Colonic mucosa (tissue), 4 donors: Measurements from ENCODE around the gene ALDH4A1. TPM values are rescaled to one million over a fixed set of nuclear protein-coding genes. Genes with fewer than 3 reads are reported as not detected.

ENCODE experiments used
- DNase-seq: peaks from one replicate; pipeline ENCODE4 v3.0.0-alpha.2; 2020
- H3K27ac ChIP-seq: fragments of 200-600 bp; one replicate; pipeline ENCODE4 v1.8.0; 2021
- H3K27me3 ChIP-seq: fragments of 200-600 bp; one replicate; pipeline ENCODE4 v1.8.0; 2021
- H3K36me3 ChIP-seq: fragments of 200-600 bp; one replicate; pipeline ENCODE4 v1.8.0; 2021
- H3K4me1 ChIP-seq: fragments of 200-600 bp; one replicate; pipeline ENCODE4 v1.8.0; 2021; ENCODE audit warnings: mild to moderate bottlenecking
- H3K4me3 ChIP-seq: fragments of 200-600 bp; one replicate; pipeline ENCODE4 v1.8.0; 2021
- H3K9ac ChIP-seq, 2 donors: one replicate each; pipeline ENCODE4 v1.7.0; 2013; ENCODE audit warnings: control low read depth in 2 of 2, low read depth in 2 of 2, low read length in 2 of 2
- H3K9me3 ChIP-seq: fragments of 200-600 bp; one replicate; pipeline ENCODE4 v1.8.0; 2021
- intact Hi-C: fragments of 100-400 bp; cut with DNase I; formaldehyde crosslinking; loops from one replicate; pipeline ENCODE4 v1.14.1; 2022
- total RNA-seq, 2 donors: library from RNA; stranded (reverse); fragmentation: NEBNext Ultra II Directional in 1 of 2; extraction: Animal tissue kit (Norgen Biotek cat#: 25700) in 1 of 2; gene quantifications; one replicate each; pipeline ENCODE4 v1.2.1, GENCODE V29; 2021
- TF ChIP-seq, protein P1 (sequence below): fragments of 200-600 bp; IDR thresholded peaks from one replicate; pipeline ENCODE4 v1.8.0; 2022; ENCODE audit warnings: antibody characterized with exemption, mild to moderate bottlenecking
- donor health status: healthy.
- donor health status: DM: no; HTN: no; CAD: no.
- donor health status: DM: no; HTN: no; CAD: no.

Gene ALDH4A1
- total RNA-seq, 2 donors from 2014 or later = 7.9 to 13.0 TPM

DNA sequence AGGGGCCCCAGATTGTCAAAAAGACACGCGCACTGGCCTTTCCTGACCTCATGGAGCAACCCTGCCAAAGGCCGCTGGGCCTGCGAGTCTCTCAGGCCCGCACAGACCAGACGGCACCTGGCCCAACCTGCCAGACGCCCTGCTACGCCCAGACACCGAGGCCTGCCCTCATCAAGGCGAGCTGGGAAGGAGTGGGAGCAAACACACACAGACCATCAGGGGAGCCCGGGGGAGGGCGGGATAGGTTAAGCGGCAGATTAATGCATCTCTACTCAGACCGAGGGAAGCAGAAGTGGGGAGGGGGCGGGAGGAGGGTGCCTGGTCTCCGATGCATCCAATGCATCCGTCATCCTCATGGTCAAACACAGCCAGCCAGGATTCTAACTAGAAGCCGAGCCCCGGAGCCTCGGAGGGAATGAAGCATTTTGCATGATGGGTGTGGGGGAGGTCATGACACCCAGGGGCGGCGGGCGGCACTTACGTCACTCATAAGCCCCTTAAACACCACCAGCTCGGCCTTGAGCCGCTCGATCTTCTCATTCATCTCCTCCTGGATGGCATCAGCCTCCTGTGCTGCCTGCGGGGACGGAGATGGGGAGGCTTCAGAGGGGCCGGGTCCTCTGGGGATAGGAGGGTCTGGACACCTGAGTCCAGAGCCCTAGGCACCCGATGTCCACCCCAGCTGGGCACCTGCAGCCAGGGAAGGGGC is 17.0 kb upstream of the ALDH4A1 start:
- no peaks in the 10 kb centered on the region for H3K9me3 ChIP-seq
- H3K4me3 ChIP-seq = no peak overlapping the region
- TF ChIP-seq, protein P1, sequence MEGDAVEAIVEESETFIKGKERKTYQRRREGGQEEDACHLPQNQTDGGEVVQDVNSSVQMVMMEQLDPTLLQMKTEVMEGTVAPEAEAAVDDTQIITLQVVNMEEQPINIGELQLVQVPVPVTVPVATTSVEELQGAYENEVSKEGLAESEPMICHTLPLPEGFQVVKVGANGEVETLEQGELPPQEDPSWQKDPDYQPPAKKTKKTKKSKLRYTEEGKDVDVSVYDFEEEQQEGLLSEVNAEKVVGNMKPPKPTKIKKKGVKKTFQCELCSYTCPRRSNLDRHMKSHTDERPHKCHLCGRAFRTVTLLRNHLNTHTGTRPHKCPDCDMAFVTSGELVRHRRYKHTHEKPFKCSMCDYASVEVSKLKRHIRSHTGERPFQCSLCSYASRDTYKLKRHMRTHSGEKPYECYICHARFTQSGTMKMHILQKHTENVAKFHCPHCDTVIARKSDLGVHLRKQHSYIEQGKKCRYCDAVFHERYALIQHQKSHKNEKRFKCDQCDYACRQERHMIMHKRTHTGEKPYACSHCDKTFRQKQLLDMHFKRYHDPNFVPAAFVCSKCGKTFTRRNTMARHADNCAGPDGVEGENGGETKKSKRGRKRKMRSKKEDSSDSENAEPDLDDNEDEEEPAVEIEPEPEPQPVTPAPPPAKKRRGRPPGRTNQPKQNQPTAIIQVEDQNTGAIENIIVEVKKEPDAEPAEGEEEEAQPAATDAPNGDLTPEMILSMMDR = no peak
- peaks cover 9% of the 10 kb centered on the region for H3K4me1 ChIP-seq
- no peak for DNase-seq
- no peak overlapping the region for H3K27ac ChIP-seq
- no peaks in the 10 kb centered on the region for H3K27me3 ChIP-seq
- H3K36me3 ChIP-seq = no peaks in the 10 kb centered on the region
- intact Hi-C loops = loop anchor here (5.0 kb wide), 1 partner anchor 38 kb away; the partner anchor contains the start of gene IFFO2
- H3K9ac ChIP-seq = no peak overlapping the region

GRCh38 chr1:18918417-18918816 is 16.1 kb upstream of the ALDH4A1 start:
- Histone ChIP-seq H3K4me1 (peaks cover 9% of the 10 kb centered on the region), H3K36me3 (no peaks in the 10 kb centered on the region), H3K9me3 (no peaks in the 10 kb centered on the region), H3K27me3 (no peaks in the 10 kb centered on the region), H3K9ac (no peak overlapping the region), H3K4me3 (no peak overlapping the region), H3K27ac (no peak overlapping the region)
- no peak for DNase-seq
- TF ChIP-seq, protein P1 = no peak
- intact Hi-C loops = loop anchor here (5.0 kb wide), 1 partner anchor 39 kb away; the partner anchor contains the start of gene IFFO2

DNA sequence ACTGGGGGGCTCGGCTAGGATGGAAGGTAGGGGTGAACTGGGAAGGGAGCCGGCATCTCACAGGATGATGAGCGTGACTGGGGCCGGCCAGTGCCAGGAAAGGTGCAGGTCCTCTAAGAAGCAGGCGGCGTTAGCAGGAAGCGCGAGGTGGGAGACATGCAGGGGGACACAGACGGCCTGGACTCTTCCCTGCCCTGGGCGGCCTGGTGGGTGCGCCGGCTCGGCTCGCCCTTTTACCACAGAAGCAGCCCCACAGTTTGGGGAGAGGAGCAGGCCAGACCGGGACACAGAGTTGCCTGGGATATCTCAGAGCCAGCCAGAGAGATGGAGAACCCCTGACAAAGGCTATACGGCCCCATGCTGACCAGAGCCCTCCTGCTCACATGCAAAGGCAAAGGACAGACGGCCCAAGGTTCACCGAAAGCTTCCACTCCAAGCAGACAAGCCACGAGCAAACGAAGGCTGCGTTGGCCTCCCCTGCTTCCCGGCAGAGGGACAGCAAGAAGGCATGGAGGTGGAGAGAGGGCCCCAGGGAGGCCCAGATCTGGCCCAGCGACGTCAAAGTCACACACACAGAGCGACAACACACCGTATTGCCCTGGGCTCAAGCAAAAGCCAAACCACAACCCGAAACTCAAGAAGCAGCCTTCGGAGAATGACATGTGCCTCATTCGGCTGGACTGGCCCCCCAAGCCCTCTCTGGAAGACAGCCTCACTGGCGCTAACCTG is 14.9 kb upstream of the ALDH4A1 start:
- Histone ChIP-seq H3K9me3 (no peaks in the 10 kb centered on the region), H3K36me3 (no peaks in the 10 kb centered on the region), H3K27me3 (no peaks in the 10 kb centered on the region), H3K4me1 (peaks cover 6% of the 10 kb centered on the region), H3K9ac (no peak overlapping the region), H3K4me3 (no peak overlapping the region), H3K27ac (no peak overlapping the region)
- TF ChIP-seq, protein P1 = no peak
- intact Hi-C loops = loop anchor here (5.0 kb wide), 1 partner anchor 40 kb away; the partner anchor contains the start of gene IFFO2
- DNase-seq = no peak

DNA sequence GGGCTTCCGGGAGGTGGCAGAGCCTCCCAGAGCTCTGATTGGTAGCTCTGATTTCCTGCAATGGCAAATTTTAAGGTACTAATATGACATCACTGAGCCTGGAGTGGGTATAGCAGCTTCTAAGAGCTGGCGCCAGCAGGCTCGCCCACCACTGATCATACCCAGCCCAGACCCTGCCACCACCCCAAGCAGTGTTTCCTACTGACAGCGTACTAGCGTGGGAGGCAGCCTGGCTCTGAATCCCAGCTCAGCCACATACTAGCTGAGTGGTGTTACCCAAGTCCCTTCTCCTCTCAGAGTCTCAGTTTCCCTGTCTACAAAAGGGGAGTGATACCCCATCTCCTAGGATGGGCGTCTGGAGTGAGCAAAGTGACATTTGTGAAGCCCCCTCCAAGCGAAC is 13.0 kb upstream of the ALDH4A1 start:
- TF ChIP-seq, protein P1 = no peak
- no peaks in the 10 kb centered on the region for H3K36me3 ChIP-seq
- no peaks in the 10 kb centered on the region for H3K27me3 ChIP-seq
- no peaks in the 10 kb centered on the region for H3K4me1 ChIP-seq
- no peak for DNase-seq
- H3K9ac ChIP-seq = no peak overlapping the region
- no peaks in the 10 kb centered on the region for H3K9me3 ChIP-seq
- no peak overlapping the region for H3K27ac ChIP-seq
- intact Hi-C loops = loop anchor here (5.0 kb wide), 1 partner anchor 42 kb away; the partner anchor contains the start of gene IFFO2
- H3K4me3 ChIP-seq = no peak overlapping the region

- Histone ChIP-seq H3K9me3 (no peaks in the 10 kb centered on the region), H3K4me1 (no peaks in the 10 kb centered on the region), H3K27me3 (no peaks in the 10 kb centered on the region), H3K4me3 (no peak overlapping the region), H3K27ac (no peak overlapping the region), H3K9ac (no peak overlapping the region), H3K36me3 (no peaks in the 10 kb centered on the region)
- intact Hi-C loops = no loop called here
- TF ChIP-seq, protein P1 = peak; percentile 96
- peak; percentile 83 for DNase-seq
Observed at GRCh38 chr1:18913065-18913835, 10.9 kb upstream of the ALDH4A1 start.
